GM10266 (cell line): Measurements from ENCODE around the gene ICAM2.
A peak's percentile ranks its signal among the peaks of the same experiment; 100 is the strongest.

Source experiments
- DNase-seq: peaks from one replicate; pipeline ENCODE4 v3.0.0; 2012; ENCODE audit errors: extremely low spot score
- TF ChIP-seq, protein P1 (sequence below): IDR thresholded peaks from 2 replicates; pipeline ENCODE4 v1.5.1; 2012; ENCODE audit warnings: mild to moderate bottlenecking, low read depth; ENCODE audit not compliant: control insufficient read depth, insufficient read depth; ENCODE audit errors: missing control alignments

Gene ICAM2

DNA sequence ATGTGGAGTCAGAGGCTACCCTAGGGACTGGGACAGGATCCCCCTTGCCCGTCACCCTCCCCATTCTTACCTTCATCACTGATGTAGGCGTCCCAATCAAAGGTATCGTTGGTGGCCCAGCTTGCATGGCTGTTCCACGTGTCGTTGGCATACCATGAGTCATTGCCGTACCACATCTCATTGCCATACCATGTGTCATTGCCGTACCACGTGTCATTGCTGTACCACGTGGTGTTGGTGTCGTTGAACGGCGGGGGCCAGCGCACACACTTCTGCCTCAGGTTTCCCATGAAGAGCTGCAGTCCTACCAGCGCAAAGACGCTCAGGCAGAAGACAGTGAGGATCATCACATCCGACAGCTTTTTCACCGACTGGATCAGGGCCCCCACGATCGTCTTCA is 52.5 kb downstream of the ICAM2 start:
- TF ChIP-seq, protein P1, sequence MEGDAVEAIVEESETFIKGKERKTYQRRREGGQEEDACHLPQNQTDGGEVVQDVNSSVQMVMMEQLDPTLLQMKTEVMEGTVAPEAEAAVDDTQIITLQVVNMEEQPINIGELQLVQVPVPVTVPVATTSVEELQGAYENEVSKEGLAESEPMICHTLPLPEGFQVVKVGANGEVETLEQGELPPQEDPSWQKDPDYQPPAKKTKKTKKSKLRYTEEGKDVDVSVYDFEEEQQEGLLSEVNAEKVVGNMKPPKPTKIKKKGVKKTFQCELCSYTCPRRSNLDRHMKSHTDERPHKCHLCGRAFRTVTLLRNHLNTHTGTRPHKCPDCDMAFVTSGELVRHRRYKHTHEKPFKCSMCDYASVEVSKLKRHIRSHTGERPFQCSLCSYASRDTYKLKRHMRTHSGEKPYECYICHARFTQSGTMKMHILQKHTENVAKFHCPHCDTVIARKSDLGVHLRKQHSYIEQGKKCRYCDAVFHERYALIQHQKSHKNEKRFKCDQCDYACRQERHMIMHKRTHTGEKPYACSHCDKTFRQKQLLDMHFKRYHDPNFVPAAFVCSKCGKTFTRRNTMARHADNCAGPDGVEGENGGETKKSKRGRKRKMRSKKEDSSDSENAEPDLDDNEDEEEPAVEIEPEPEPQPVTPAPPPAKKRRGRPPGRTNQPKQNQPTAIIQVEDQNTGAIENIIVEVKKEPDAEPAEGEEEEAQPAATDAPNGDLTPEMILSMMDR: no peak
- no peak for DNase-seq

DNA sequence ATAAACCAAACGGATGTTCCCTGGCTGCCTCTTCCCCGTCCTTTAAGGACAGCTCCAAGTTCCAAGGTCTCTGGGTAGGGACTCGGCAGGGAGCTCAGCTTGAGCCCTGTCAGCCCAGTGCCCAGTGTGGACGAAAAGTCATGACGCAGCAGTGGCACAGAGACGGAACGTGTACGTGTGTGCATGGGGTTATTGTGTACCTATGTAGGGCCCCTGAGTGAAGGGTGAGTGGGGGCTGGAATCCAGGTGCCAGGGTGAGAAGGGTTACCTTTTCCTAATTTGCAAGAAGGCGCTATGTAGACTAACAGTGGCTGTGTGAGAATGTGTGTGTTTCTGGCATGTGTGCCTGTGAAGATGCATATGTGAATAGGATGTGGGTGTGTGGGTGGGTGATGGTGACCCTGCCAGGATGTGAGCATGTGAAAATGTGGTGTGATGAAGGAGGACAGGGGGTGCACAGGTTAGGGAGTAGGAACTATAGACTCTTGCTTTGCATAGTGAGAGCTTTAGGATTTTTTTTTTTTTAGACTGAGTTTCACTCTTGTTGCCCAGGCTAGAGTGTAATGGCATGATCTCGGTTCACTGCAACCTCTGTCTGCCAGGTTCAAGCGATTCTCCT is 53.7 kb downstream of the ICAM2 start:
- peak; percentile 50 for DNase-seq
- TF ChIP-seq, protein P1: no peak

DNA sequence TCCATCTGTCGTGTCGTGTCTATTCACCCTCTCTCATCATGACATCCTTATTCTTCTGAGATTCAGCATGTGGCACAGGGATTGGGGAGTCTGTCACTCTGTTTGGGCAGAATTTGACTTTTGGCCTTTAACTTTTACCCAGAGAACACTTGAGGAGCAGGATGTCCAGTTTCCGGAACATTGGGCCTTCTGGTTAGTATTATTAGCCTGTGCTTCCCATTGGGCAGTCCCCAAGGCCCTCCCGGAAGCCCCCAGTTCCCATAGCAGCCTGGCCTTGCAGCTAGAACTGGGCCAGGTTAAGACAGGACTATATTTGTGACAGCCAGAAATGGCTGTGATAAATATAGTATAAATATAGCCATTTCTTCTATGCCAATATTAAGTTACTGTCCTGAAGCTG is 57.3 kb downstream of the ICAM2 start:
- TF ChIP-seq, protein P1: no peak
- no peak for DNase-seq

DNA sequence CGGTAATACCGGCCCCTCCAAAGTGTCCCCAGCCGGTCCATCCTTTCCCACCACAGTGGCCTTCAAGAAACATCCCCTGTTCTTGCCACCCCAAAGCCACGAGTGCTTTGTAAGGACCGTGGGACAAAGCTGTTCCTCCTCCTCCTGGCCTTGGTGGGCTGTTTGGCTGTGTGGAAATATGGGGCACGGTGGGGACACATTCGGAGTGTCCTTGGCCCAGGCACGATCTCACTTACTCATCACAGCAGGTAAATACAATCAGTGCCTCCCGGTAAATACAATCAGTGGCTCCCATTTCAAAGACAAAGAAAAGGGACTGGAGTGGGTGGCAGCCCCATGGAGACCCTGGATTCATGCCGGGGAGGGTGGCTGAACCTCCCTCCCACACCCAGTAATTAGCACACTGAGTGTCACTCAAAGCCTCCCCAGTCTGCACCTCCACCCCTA is 58.1 kb downstream of the ICAM2 start:
- no peak for DNase-seq
- TF ChIP-seq, protein P1: no peak

DNA sequence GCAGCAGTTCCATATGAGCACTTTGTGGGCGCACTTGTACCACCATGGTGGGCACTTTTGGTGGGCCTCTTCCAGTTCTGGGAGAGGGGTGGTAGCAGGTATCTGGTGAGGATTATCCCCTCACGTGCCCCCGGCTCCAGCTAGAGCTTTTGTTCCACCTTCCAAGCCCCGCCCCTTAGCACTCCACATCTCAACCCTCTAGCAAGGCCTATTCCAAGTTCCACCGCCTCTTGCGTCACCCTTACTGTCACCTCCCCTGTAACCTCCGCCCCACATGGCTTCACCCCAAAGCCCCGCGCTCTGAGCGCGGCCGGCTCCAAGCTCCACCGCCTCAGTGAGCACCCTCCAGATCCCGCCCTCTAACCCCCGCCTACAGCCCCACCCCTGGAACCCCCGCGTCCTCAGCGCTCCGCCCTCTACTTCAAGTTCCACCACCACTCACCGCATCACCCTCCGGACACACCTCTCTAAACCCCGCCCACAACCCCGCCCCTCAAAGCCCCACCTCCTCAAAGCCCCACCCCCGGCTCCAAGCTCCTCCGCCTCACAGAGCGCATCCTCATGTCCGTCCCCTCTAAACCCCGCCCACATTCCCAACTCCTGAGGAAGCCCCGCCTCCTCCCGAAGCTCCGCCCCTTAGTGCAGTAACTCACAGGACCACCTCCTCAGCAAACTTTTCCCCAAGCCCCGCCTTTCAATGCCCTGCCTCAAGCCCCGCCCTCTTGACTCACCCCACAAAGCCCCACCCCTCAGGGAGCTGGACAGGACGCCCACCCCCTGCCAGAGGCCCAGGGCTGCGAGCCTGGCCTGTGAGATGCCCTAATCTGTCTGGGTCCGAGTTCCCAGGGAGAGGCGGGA is 58.8 kb downstream of the ICAM2 start:
- DNase-seq: peak; percentile 66
- TF ChIP-seq, protein P1: no peak

DNA sequence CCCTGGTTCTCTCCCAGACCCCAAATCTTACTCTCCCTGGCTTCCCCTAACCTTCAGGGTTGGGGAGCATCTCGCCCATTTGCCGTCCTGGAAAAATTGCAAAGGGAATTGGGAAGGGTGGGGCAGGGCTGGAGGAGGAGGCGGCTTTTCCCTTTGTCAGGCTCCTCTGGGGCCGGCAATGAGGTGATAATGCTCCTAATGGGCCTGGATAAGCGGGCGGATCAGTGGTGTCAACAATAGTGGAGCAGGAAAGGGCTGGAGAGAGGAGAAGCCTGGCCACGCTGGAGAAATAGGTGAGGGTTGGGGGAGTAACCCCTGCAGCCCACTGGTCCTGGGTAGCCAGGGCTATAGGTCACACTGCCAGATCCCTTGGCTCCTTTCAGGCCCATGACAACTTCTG is 60.0 kb downstream of the ICAM2 start:
- TF ChIP-seq, protein P1: no peak

DNA sequence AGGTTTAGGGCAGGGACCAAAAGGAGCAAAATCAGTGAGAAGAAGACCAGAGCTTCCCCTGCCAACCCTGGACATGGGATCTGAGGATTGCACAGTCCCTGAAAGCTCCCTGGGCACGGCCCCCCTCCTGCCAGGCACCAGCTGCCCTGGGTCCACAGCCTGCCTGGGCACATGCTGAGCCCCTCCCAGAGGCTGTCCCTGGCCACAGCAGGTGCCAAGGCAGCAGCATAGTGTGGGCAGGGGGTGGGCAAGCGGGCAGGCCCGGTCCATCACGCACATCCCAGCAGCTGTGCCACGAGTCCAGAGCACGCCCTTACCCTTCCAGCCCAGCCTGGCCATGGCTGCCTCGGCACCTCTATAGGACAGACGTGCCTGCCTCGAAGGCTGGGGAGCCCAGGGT is 60.4 kb downstream of the ICAM2 start:
- TF ChIP-seq, protein P1: no peak
- no peak for DNase-seq

More for the DNA sequence above, 60.0 kb downstream of the ICAM2 start:
- DNase-seq: no peak
